ENCODE data around the gene RNF222.

DNA sequence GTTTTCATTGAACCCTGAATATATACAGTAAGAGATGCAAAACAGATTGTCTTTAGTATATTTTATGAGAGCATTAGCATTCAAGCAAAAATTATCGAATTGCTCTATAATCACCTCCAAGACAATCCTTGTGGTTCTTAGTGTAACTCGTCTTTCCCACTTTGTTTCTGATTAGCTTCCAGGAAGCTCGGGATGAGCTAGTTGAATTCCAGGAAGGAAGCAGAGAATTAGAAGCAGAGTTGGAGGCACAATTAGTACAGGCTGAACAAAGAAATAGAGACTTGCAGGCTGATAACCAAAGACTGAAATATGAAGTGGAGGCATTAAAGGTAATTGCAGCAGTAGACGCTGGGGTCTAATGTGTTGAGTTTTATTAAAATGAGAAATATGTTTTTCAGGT lies 47.9 kb upstream of the RNF222 start:
- TF ChIP-seq, protein P1, sequence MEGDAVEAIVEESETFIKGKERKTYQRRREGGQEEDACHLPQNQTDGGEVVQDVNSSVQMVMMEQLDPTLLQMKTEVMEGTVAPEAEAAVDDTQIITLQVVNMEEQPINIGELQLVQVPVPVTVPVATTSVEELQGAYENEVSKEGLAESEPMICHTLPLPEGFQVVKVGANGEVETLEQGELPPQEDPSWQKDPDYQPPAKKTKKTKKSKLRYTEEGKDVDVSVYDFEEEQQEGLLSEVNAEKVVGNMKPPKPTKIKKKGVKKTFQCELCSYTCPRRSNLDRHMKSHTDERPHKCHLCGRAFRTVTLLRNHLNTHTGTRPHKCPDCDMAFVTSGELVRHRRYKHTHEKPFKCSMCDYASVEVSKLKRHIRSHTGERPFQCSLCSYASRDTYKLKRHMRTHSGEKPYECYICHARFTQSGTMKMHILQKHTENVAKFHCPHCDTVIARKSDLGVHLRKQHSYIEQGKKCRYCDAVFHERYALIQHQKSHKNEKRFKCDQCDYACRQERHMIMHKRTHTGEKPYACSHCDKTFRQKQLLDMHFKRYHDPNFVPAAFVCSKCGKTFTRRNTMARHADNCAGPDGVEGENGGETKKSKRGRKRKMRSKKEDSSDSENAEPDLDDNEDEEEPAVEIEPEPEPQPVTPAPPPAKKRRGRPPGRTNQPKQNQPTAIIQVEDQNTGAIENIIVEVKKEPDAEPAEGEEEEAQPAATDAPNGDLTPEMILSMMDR (IDR thresholded peaks at IDR 0.05), result no peak
- TF ChIP-seq POLR2A (IDR thresholded peaks at IDR 0.05), result no peak
- no peak for TF ChIP-seq POLR2AphosphoS5 (IDR thresholded peaks at IDR 0.05)

All from transverse colon (tissue), 4 donors.